Upper lobe of right lung (tissue), 1 donor: ENCODE data around the gene COL13A1. TPM values are rescaled to one million over a fixed set of nuclear protein-coding genes. Genes with fewer than 3 reads are reported as not detected.

Experiments used
- ATAC-seq: fragments of 200-7000 bp; cut with Tn5 transposase; one replicate; pipeline ENCODE4 v1.9.1; 2020; ENCODE audit warnings: mild to moderate bottlenecking, moderate library complexity
- DNase-seq: peaks from one replicate; pipeline ENCODE4 v3.0.0-alpha.2; 2020
- H3K27ac ChIP-seq: fragments of 200-600 bp; one replicate; pipeline ENCODE4 v1.8.0; 2022
- H3K27me3 ChIP-seq: fragments of 200-600 bp; one replicate; pipeline ENCODE4 v1.8.0; 2022; ENCODE audit warnings: mild to moderate bottlenecking
- H3K36me3 ChIP-seq: fragments of 200-600 bp; one replicate; pipeline ENCODE4 v1.8.0; 2022
- H3K4me1 ChIP-seq: fragments of 200-600 bp; one replicate; pipeline ENCODE4 v1.8.0; 2022
- H3K4me3 ChIP-seq: fragments of 200-600 bp; one replicate; pipeline ENCODE4 v1.8.0; 2022; ENCODE audit warnings: mild to moderate bottlenecking
- H3K9me3 ChIP-seq: fragments of 200-600 bp; one replicate; pipeline ENCODE4 v1.8.0; 2022
- CTCF ChIP-seq: fragments of 200-600 bp; IDR thresholded peaks from one replicate; pipeline ENCODE4 v1.8.0; 2022; ENCODE audit warnings: antibody characterized with exemption
- intact Hi-C: fragments of 100-400 bp; cut with DNase I; formaldehyde crosslinking; loops from one replicate; pipeline ENCODE4 v1.11.0; 2022
- total RNA-seq: library from RNA; stranded (reverse); fragmentation: NEBNext Ultra II Directional; extraction: Animal tissue kit (Norgen Biotek cat#: 25700); gene quantifications from one replicate; pipeline ENCODE4 v1.2.1, GENCODE V29; 2021
- donor health status: DM: no; HTN: yes; CAD: no; lungs with severe emphysema.

Gene COL13A1
- total RNA-seq, 1 donor from 2014 or later = 13.5 TPM

- Histone ChIP-seq H3K27me3 (no peaks in the 10 kb centered on the region), H3K27ac (no peak overlapping the region), H3K9me3 (no peaks in the 10 kb centered on the region), H3K4me1 (no peaks in the 10 kb centered on the region), H3K36me3 (no peaks in the 10 kb centered on the region), H3K4me3 (no peak overlapping the region)
- DNase-seq = no peak
- intact Hi-C loops = no loop called here
- ATAC-seq = no peak
- TF ChIP-seq CTCF = no peak
These were observed 35.6 kb downstream of the COL13A1 start for GRCh38 chr10:69837261-69837660.

GRCh38 chr10:69838418-69838817, 36.7 kb downstream of the COL13A1 start:
- DNase-seq (no peak), ATAC-seq (no peak)
- no peaks in the 10 kb centered on the region for H3K36me3 ChIP-seq
- TF ChIP-seq CTCF = no peak
- no peak overlapping the region for H3K4me3 ChIP-seq
- no peaks in the 10 kb centered on the region for H3K9me3 ChIP-seq
- H3K27ac ChIP-seq = no peak overlapping the region
- intact Hi-C loops = no loop called here
- no peaks in the 10 kb centered on the region for H3K4me1 ChIP-seq
- no peaks in the 10 kb centered on the region for H3K27me3 ChIP-seq

- H3K27ac ChIP-seq = no peak overlapping the region
- no peak overlapping the region for H3K4me3 ChIP-seq
- no peak for TF ChIP-seq CTCF
- no peaks in the 10 kb centered on the region for H3K4me1 ChIP-seq
- no peaks in the 10 kb centered on the region for H3K27me3 ChIP-seq
- intact Hi-C loops = no loop called here
- DNase-seq (no peak), ATAC-seq (no peak)
- H3K36me3 ChIP-seq = no peaks in the 10 kb centered on the region
- H3K9me3 ChIP-seq = no peaks in the 10 kb centered on the region
These were observed 37.1 kb downstream of the COL13A1 start for GRCh38 chr10:69838853-69839252.

- intact Hi-C loops = no loop called here
- no peak overlapping the region for H3K4me3 ChIP-seq
- ATAC-seq (no peak), DNase-seq (no peak)
- no peaks in the 10 kb centered on the region for H3K4me1 ChIP-seq
- TF ChIP-seq CTCF = no peak
- no peaks in the 10 kb centered on the region for H3K9me3 ChIP-seq
- H3K27ac ChIP-seq = no peak overlapping the region
- no peaks in the 10 kb centered on the region for H3K27me3 ChIP-seq
- H3K36me3 ChIP-seq = no peaks in the 10 kb centered on the region
These were observed 38.1 kb downstream of the COL13A1 start for GRCh38 chr10:69839696-69840345.

- ATAC-seq (no peak), DNase-seq (no peak)
- no peaks in the 10 kb centered on the region for H3K9me3 ChIP-seq
- H3K36me3 ChIP-seq = no peaks in the 10 kb centered on the region
- H3K4me3 ChIP-seq = no peak overlapping the region
- H3K4me1 ChIP-seq = peaks cover 5% of the 10 kb centered on the region
- no peak overlapping the region for H3K27ac ChIP-seq
- H3K27me3 ChIP-seq = no peaks in the 10 kb centered on the region
- intact Hi-C loops = no loop called here
- TF ChIP-seq CTCF = no peak
These were observed 39.1 kb downstream of the COL13A1 start for GRCh38 chr10:69840773-69841172.

GRCh38 chr10:69842020-69842419, 40.3 kb downstream of the COL13A1 start:
- DNase-seq (no peak), ATAC-seq (no peak)
- Histone ChIP-seq H3K9me3 (no peaks in the 10 kb centered on the region), H3K27ac (no peak overlapping the region), H3K4me1 (peaks cover 7% of the 10 kb centered on the region), H3K4me3 (no peak overlapping the region), H3K27me3 (no peaks in the 10 kb centered on the region), H3K36me3 (no peaks in the 10 kb centered on the region)
- TF ChIP-seq CTCF = no peak
- intact Hi-C loops = no loop called here
